Left kidney (tissue), 2 donors: Measurements from ENCODE around the gene ENPP1. TPM values are rescaled to one million over a fixed set of nuclear protein-coding genes. Genes with fewer than 3 reads are reported as not detected.

Source experiments
- DNase-seq: peaks from one replicate; pipeline ENCODE4 v3.0.0-alpha.2; 2013
- polyA plus RNA-seq: library from polyadenylated mRNA; unstranded; fragments of 120-200 nt; gene quantifications from one replicate; pipeline ENCODE4 v1.2.1, GENCODE V29; 2013; ENCODE audit not compliant: insufficient read length

The ENPP1 gene
- polyA plus RNA-seq, 1 donor: 25.9 TPM

GRCh38 chr6:131782764-131783163, 25.1 kb upstream of the ENPP1 start:
- DNase-seq: no peak

GRCh38 chr6:131784561-131784960, 23.3 kb upstream of the ENPP1 start:
- DNase-seq: no peak

- DNase-seq: no peak
These were observed 20.7 kb upstream of the ENPP1 start for GRCh38 chr6:131787079-131787478.

- DNase-seq: no peak
These were observed 19.8 kb upstream of the ENPP1 start for GRCh38 chr6:131787766-131788712.

GRCh38 chr6:131789219-131789618, 18.6 kb upstream of the ENPP1 start:
- DNase-seq: no peak

GRCh38 chr6:131791476-131791875, 16.3 kb upstream of the ENPP1 start:
- no peak for DNase-seq

- no peak for DNase-seq
These were observed 15.7 kb upstream of the ENPP1 start for GRCh38 chr6:131792091-131792496.

- no peak for DNase-seq
These were observed 12.5 kb upstream of the ENPP1 start for GRCh38 chr6:131795366-131795765.

GRCh38 chr6:131802347-131802746, 5.5 kb upstream of the ENPP1 start:
- DNase-seq: no peak

- DNase-seq: no peak
These were observed 4.6 kb upstream of the ENPP1 start for GRCh38 chr6:131803007-131803769.

- DNase-seq: no peak
These were observed 3.7 kb upstream of the ENPP1 start for GRCh38 chr6:131804131-131804530.

GRCh38 chr6:131807321-131807643, 538 bp upstream of the ENPP1 start:
- DNase-seq: no peak

GRCh38 chr6:131808460-131809269, 845 bp downstream of the ENPP1 start:
- DNase-seq: no peak

GRCh38 chr6:131811500-131811899, 3.7 kb downstream of the ENPP1 start:
- no peak for DNase-seq

- DNase-seq: no peak
These were observed 6.2 kb downstream of the ENPP1 start for GRCh38 chr6:131813991-131814390.

GRCh38 chr6:131816869-131817268, 9.0 kb downstream of the ENPP1 start:
- no peak for DNase-seq

GRCh38 chr6:131819572-131820124, 11.8 kb downstream of the ENPP1 start:
- DNase-seq: no peak

- DNase-seq: no peak
These were observed 13.4 kb downstream of the ENPP1 start for GRCh38 chr6:131821010-131821807.

GRCh38 chr6:131822119-131822518, 14.3 kb downstream of the ENPP1 start:
- DNase-seq: no peak

GRCh38 chr6:131823276-131823902, 15.6 kb downstream of the ENPP1 start:
- no peak for DNase-seq

GRCh38 chr6:131825946-131826345, 18.1 kb downstream of the ENPP1 start:
- DNase-seq: no peak
